Cardiac fibroblast (primary cell): ENCODE data around the gene ESAM.

Source experiments
- DNase-seq, 2 donors: peaks; one replicate each; pipeline versions ENCODE4 v3.0.0 to v3.0.0-alpha.2; 2010; ENCODE audit warnings: low read depth in 2 of 2
- H3K4me3 ChIP-seq, 2 donors: replicated peaks in 1 of 2; 1 replicate in 1 of 2; 2 replicates in 1 of 2; pipeline ENCODE4 v1.5.1; 2011; ENCODE audit warnings: low read depth in 2 of 2, low read length in 2 of 2, mild to moderate bottlenecking in 2 of 2, moderate library complexity in 1 of 2
- TF ChIP-seq, protein P1 (sequence below): IDR thresholded peaks from one replicate; pipeline ENCODE4 v1.5.1; 2011; ENCODE audit warnings: low read depth, mild to moderate bottlenecking, low read length, inconsistent platforms

The ESAM gene

GRCh38 chr11:124762624-124763155 lies 600 bp upstream of the ESAM start:
- H3K4me3 ChIP-seq = peak overlapping the region; percentile 46 to 51
- DNase-seq = no peak
- TF ChIP-seq, protein P1, sequence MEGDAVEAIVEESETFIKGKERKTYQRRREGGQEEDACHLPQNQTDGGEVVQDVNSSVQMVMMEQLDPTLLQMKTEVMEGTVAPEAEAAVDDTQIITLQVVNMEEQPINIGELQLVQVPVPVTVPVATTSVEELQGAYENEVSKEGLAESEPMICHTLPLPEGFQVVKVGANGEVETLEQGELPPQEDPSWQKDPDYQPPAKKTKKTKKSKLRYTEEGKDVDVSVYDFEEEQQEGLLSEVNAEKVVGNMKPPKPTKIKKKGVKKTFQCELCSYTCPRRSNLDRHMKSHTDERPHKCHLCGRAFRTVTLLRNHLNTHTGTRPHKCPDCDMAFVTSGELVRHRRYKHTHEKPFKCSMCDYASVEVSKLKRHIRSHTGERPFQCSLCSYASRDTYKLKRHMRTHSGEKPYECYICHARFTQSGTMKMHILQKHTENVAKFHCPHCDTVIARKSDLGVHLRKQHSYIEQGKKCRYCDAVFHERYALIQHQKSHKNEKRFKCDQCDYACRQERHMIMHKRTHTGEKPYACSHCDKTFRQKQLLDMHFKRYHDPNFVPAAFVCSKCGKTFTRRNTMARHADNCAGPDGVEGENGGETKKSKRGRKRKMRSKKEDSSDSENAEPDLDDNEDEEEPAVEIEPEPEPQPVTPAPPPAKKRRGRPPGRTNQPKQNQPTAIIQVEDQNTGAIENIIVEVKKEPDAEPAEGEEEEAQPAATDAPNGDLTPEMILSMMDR = no peak

GRCh38 chr11:124761301-124762104 lies 587 bp downstream of the ESAM start:
- TF ChIP-seq, protein P1 = no peak
- DNase-seq = no peak
- H3K4me3 ChIP-seq = peak overlapping the region; percentile 8 to 51

- TF ChIP-seq, protein P1 = no peak
- H3K4me3 ChIP-seq = no peak overlapping the region
- no peak for DNase-seq
Measured at GRCh38 chr11:124760806-124761205, 1.3 kb downstream of the ESAM start.

DNA sequence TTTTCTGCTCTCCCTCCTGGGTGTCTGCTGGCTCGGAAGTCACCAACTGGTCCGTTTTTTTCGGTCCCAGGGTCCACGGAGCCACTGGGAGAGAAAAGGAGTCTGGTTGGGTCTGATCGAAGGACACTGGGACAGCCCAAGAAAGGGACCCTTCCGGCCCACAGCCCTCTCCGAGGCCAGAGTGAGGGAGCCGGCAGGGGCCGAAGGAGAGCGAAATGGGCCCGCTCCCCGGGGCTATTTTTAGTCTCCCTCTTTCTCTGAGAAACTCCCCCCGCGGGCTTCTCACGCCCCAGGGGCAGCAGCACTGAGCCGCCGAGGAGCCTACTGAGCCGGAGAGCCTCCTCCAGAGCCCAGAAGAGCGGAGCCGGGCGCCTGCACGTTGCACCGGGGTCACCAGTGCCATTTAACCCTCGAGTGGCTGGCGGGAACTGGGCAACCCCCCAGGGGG lies 1.9 kb downstream of the ESAM start:
- no peak overlapping the region for H3K4me3 ChIP-seq
- TF ChIP-seq, protein P1 = no peak
- DNase-seq = no peak

DNA sequence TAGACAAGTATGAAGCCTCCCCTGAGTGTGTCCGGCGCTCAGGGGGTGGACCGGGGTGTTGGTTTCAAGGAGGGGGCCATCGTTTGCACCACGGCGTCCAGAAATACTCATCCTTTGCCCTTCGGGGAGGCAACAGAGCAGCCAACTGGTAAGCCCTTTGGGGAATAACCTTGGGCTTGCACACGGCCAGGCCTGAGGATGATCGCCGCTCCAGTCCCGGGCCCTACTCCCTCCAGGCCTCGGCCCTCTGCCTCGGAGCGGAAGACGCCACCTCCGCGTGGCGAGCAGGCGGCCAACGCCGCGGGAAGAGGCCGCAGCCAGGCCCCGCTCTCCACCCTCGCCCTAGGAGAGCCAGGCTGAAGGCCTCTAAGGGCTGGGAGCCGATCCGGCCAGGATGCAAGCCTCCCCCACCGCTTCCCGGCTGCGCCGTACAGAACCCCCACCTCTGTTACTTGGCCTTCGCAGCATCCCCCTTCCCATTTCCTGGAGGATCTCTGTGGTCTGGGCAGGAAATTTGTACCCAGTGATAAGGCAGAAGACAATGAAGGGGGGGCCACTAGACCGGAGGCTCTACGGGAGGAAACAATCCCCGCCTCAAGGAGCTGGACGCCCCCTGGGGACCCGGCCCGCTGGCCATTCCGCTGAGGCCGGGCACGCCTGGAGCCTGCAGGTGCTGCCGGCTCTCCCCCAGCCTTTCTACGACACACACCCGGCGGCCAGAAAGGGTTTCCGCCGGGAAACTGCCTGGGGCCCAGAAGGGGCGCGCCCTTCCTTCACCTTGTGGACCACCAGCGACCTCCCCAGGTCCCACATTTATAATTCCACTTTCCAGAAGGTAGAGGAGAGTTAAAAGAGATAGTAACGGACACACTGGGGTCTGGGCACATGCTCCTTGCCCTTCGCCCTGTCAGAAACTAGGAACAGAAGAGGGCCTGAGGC lies 2.6 kb downstream of the ESAM start:
- DNase-seq = peak in 1 of 2 donors; percentile 63
- TF ChIP-seq, protein P1 = no peak
- H3K4me3 ChIP-seq = no peak overlapping the region

- peak; percentile 63 to 70 for DNase-seq
- peak overlapping the region; percentile 20 to 38 for H3K4me3 ChIP-seq
- TF ChIP-seq, protein P1 = peak; percentile 77
Measured at GRCh38 chr11:124758355-124759265, 3.5 kb downstream of the ESAM start.
